ENCODE data around the gene TRAF3IP1.

DNA sequence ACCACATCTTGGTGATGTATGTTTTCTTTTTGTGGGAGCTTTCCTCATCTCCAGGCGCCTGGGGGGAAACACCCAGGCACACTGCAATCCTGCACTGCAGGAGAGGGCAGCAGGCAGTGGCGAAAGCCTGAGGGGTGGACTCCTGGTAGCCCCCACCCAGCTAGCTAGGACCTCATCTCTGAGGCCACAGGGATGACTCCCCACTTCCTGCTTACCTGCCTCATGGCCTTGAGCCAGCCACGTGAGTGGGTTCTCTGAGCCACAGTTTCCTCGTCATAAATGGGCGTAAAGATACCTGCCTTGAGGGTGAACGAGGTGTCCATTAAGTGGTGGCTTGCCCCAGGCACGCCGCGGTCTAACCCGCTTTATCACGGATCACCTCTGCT, 19.1 kb downstream of the TRAF3IP1 start:
- TF ChIP-seq, protein P1, sequence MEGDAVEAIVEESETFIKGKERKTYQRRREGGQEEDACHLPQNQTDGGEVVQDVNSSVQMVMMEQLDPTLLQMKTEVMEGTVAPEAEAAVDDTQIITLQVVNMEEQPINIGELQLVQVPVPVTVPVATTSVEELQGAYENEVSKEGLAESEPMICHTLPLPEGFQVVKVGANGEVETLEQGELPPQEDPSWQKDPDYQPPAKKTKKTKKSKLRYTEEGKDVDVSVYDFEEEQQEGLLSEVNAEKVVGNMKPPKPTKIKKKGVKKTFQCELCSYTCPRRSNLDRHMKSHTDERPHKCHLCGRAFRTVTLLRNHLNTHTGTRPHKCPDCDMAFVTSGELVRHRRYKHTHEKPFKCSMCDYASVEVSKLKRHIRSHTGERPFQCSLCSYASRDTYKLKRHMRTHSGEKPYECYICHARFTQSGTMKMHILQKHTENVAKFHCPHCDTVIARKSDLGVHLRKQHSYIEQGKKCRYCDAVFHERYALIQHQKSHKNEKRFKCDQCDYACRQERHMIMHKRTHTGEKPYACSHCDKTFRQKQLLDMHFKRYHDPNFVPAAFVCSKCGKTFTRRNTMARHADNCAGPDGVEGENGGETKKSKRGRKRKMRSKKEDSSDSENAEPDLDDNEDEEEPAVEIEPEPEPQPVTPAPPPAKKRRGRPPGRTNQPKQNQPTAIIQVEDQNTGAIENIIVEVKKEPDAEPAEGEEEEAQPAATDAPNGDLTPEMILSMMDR (IDR thresholded peaks at IDR 0.05 in 4 of 5, conservative IDR thresholded peaks at IDR 0.05 in 1 of 5), result no peak
- TF ChIP-seq POLR2A (IDR thresholded peaks at IDR 0.05), result no peak
